Activated CD4-positive, CD25-positive, alpha-beta regulatory T cell (primary cell): ENCODE data around the gene CDK2.
"Not testable (repeated sequence)": the region's sequence is repeated elsewhere in the genome, so short reads cannot be mapped to it uniquely, and the experiment has no call there.

Source experiments
- DNase-seq, 4 experiments: peaks; one replicate each; lab custom pipeline; 2025; lab: John Stamatoyannopoulos, UW

Gene CDK2

GRCh38 chr12:55966408-55967281 lies at the start of gene CDK2:
Gene CDK2, plus strand, starts transcription at chr12:55966830. Its CDS starts 179 bp downstream, at chr12:55967009.
- DNase-seq = peak; percentile 64 to 82 (median 66)

- not testable (repeated sequence) for DNase-seq
Observed at GRCh38 chr12:55919032-55919431, 47.6 kb upstream of the CDK2 start.

GRCh38 chr12:55922126-55922525 lies 44.5 kb upstream of the CDK2 start:
- DNase-seq = no peak

GRCh38 chr12:55923648-55924047 lies 43.0 kb upstream of the CDK2 start:
- DNase-seq = not testable (repeated sequence)

- DNase-seq = no peak
Observed at GRCh38 chr12:55925371-55925770, 41.3 kb upstream of the CDK2 start.

- no peak for DNase-seq
Observed at GRCh38 chr12:55925870-55926737, 40.5 kb upstream of the CDK2 start.

GRCh38 chr12:55926738-55927587 lies 39.7 kb upstream of the CDK2 start:
- peak; percentile 79 to 96 (median 84) for DNase-seq

- DNase-seq = peak; percentile 40 to 56 (median 50)
Observed at GRCh38 chr12:55927588-55928502, 38.8 kb upstream of the CDK2 start, which contains the start of gene PYM1. Gene PYM1, minus strand, starts transcription at chr12:55927894. Its CDS starts 133 bp downstream, at chr12:55927761.

- peak; percentile 29 to 85 (median 69) for DNase-seq
Observed at GRCh38 chr12:55929306-55929791, 37.3 kb upstream of the CDK2 start.

- peak; percentile 35 to 69 (median 51) for DNase-seq
Observed at GRCh38 chr12:55930771-55931316, 35.8 kb upstream of the CDK2 start, which contains the start of gene DGKA. Gene DGKA, plus strand, starts transcription at chr12:55931162. Its CDS starts 5,342 bp downstream, at chr12:55936504.

GRCh38 chr12:55931317-55931779 lies 35.3 kb upstream of the CDK2 start:
- DNase-seq = no peak

- DNase-seq = peak in 1 of 4 experiments; percentile 5
Observed at GRCh38 chr12:55931780-55932550, 34.7 kb upstream of the CDK2 start.

- DNase-seq = peak in 3 of 4 experiments; percentile 21 to 35 (median 26)
Observed at GRCh38 chr12:55932551-55932910, 34.1 kb upstream of the CDK2 start.

GRCh38 chr12:55933169-55933798 lies 33.3 kb upstream of the CDK2 start:
- DNase-seq = no peak

- DNase-seq = no peak
Observed at GRCh38 chr12:55933799-55934742, 32.6 kb upstream of the CDK2 start.

GRCh38 chr12:55934773-55935172 lies 31.9 kb upstream of the CDK2 start:
- DNase-seq = no peak

GRCh38 chr12:55935738-55936151 lies 30.9 kb upstream of the CDK2 start:
- DNase-seq = no peak
